Endothelial cell of hepatic sinusoid (primary cell): Measurements from ENCODE around the gene KIF25.

ENCODE experiments used
- in situ Hi-C: cut with HindIII; loops from 2 replicates; pipeline ENCODE4 v1.10.0; 2017; ENCODE audit warnings: low sequenced_read_pairs

KIF25 gene

GRCh38 chr6:168015482-168016175, 18.2 kb downstream of the KIF25 start:
- in situ Hi-C loops, result no loop called here

DNA sequence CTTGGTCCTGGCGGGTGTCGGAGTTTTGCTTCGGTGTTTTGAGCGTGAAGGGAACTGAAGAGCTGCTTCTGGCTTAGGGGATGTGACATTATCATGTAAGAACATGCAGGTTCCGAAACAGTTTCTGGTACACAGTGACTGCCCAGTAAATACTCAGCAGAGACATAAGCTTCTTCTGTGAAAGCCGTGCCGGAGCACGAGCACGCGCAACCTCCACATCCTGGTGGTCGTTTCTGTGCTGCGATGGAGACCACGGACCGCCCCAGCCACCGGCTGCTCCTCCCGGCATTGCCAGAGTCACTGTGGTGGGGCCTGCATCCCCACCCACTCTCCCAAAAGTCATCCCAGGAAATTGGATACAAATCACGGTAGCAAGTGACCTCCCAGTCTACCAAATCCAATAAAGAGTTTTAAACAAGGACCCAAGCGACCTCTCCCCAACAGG, 18.7 kb downstream of the KIF25 start:
- in situ Hi-C loops, result no loop called here

GRCh38 chr6:168016721-168017525, 19.5 kb downstream of the KIF25 start:
- in situ Hi-C loops, result no loop called here

GRCh38 chr6:168017629-168018028, 20.2 kb downstream of the KIF25 start:
- in situ Hi-C loops, result no loop called here

- in situ Hi-C loops, result no loop called here
These were observed 21.2 kb downstream of the KIF25 start for GRCh38 chr6:168018664-168019063.

GRCh38 chr6:168020242-168020641, 22.8 kb downstream of the KIF25 start:
- in situ Hi-C loops, result no loop called here

DNA sequence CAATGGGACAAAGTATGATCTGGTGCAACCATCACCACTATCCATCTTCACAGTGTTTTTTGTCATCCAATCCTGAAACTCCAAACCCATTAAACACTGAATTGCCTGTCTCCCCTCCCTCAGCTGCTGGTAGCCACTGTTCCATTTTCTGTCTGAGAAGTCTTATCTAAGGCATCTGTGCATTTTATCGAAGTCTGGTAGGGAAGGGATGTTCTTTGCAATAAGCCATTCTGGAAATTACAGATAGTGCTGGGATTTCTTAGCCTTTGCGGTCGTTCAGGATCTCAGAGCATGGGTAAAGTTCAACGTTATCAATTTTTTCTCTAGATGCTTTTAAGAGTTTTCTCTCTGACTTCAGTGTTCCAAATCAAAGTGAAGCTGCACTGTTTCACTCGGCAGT, 24.1 kb downstream of the KIF25 start:
- in situ Hi-C loops, result no loop called here

DNA sequence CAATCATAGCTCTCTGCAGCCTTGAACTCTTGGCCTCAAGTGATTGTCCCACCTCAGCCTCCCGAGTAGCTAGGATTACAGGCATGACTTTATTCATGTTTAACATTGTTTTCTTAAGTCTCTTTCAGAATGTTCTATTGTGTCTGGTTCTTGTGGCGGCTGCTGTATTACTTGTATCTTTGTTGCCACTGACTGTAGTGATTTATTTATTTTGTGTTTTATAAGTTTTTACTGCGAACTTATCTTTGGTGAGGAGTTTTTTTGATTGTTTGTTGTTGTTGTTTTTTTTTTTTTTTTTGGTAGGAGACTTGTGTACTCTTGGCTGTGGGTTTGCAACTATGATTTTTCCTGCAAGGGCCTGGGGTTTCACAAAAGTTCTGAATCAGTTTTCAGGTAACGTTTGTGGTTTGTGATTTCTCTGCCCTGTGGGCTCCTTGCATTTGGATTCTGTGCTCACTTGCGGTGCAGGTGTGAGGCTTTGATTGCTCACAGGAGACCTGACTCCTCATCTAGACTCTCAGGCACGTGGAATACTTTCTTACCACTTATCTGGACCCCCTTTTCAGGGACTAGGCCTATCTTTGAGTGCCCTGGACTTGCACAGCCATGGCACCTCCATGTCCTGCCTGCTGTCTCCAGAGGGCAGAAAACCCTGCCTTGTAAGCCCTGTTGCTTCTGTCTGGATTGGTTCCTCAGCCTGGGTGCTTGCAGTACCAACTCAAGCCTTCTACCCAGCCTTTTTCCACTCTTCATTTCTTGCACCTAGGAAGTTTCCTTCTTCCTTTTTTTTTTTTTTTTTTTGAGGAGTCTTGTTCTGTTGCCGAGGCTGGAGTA, 25.2 kb downstream of the KIF25 start:
- in situ Hi-C loops, result no loop called here

- in situ Hi-C loops, result no loop called here
These were observed 27.6 kb downstream of the KIF25 start for GRCh38 chr6:168024951-168025510.

DNA sequence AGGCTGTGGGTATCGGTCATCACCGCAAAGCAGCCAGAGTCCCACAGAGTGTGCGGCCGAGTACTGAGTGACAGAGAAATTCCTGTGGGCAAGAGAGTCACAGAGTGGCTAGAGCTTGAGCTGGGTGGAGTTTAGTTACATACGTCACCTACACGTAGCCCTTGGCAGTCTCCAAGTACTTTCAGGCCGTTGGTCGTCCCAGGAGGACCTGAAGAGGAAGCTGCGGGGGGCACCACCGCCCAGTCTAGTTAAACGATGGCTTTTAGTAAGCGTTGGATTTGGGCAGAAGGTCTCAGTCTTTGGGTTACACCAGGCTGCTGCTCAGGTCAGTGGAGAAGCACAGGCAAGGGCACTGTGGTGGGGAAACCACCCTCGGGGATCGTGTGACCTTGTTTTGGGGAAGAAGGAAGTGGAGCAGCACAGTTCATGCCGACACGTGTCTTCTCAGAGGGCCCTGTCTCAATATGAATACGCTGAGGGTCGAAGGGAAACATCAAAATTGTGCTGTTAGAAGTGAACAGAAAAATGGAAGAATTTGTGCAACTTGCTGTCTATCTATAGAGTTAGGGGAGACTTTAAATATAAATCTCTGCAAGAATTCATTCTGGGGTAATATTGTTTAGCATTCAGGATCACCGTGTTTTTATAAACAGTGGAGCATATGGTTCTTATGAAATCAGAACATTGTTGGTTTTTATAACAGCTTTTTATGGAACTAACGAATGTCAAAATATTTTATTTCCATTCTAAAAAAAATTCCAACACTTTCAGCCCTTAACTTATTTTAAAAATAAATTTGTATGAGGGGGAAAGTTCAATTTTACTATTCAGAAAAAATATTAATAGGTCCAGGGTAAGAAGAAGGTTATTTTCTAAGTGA, 28.6 kb downstream of the KIF25 start:
- in situ Hi-C loops, result no loop called here

DNA sequence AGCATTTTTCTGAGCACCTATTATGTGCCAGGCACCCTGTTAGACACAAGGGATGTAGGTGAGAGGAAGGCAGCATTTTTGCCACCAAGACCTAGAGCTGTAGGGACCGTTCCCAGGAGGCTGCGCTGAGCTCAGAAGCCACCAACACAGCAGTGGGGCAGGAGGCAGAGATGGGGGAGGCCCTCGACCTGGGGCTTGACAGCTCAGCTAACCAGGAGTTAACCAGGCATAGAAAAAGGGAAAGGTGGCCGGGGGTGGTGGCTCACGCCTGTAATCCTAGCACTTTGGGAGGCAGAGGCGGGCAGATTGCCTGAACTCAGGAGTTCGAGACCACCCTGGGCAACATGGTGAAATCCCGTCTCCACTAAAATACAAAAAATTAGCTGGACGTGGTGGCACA, 29.5 kb downstream of the KIF25 start:
- in situ Hi-C loops, result no loop called here

DNA sequence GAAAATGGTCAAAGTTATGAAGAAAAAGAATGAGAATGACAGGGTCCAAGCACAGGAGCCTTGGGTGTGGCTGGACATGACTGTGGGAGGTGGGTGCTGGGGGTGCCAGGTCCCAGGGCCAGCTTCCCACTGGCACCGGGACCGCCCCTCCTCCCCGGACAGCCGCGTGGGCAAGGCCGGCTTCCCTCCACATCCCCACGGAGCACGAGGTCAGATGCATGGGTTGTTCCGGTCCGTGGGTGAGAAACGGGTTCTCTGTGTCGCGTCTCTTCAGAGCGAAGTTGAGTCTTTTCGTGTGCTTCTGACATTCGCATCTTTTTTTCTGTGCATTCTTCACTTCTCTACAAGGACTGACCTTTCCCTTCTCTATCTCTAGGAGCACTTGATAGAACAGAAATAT, 30.1 kb downstream of the KIF25 start:
- in situ Hi-C loops, result no loop called here

GRCh38 chr6:168028181-168028580, 30.7 kb downstream of the KIF25 start:
- in situ Hi-C loops, result no loop called here

DNA sequence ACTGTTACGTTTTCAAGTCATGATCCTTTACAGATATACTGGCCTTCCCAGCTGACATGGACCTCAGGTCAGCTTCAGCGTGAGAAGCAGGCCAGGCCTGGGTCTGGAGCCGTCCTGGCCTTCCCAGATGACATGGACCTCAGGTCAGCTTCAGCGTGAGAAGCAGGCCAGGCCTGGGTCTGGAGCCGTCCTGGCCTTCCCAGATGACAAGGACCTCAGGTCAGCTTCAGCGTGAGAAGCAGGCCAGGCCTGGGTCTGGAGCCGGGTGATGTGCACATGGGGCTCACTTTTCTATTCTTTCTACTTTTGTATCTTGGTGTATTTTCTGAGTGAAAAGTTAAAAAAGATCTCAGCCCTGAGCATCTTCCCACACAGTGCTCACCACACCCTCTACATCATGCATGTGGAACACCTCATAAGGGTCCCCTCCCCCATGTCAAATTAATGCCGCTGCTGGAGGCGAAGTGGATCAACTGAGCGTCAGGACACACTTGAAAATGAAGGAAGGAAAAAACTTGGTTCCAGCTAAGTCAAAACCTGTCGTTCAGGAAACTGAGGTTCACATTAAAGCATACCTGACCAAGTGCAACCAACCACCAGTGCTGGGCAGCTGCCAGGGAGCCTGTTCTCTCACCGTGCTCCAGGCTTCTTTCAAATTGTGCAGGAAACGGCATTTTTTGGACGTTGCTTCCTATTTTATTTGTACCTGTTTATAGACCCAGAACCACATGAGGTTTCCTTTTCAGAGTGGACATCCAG, 32.2 kb downstream of the KIF25 start:
- in situ Hi-C loops, result loop anchor here (5.0 kb wide), 2 partner anchors 32 to 93 kb away; partner anchors contain the start of gene KIF25

DNA sequence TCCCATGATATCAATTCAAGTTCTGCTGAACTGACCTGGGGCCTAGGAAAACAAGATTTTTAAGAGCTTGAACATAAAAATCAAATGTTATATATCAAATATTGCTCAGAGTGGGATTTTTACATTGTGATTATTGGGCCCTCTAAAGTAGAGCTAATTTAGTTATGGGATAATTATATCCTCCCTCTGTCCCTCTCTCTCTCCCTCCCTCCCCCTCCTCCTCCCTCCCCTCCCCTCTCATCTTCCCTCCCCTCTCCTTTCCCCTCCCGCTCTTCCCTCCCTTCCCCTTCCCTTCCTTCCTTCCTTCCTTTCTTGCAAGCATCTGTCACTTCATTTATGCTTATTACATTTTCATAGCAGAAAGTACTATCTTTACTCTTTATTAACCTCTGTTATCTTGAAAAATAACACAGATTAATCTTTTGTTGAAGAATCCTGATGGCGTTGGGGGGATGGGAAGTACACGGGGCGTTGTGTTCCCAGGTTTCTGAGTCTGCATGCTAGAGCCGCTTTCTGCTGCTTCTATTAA, 32.8 kb downstream of the KIF25 start:
- in situ Hi-C loops, result loop anchor here (5.0 kb wide), 2 partner anchors 33 to 92 kb away; partner anchors contain the start of gene KIF25

- in situ Hi-C loops, result loop anchor here (5.0 kb wide), 2 partner anchors 34 to 91 kb away; partner anchors contain the start of gene KIF25
These were observed 33.4 kb downstream of the KIF25 start for GRCh38 chr6:168030908-168031307.

GRCh38 chr6:168031411-168031971, 34.0 kb downstream of the KIF25 start:
- in situ Hi-C loops, result loop anchor here (5.0 kb wide), 2 partner anchors 34 to 91 kb away; partner anchors contain the start of gene KIF25

GRCh38 chr6:168032005-168032760, 34.7 kb downstream of the KIF25 start:
- in situ Hi-C loops, result loop anchor here (5.0 kb wide), 2 partner anchors 35 to 90 kb away; partner anchors contain the start of gene KIF25
